ENCODE measurements around the gene RPS19.

RPS19 gene

DNA sequence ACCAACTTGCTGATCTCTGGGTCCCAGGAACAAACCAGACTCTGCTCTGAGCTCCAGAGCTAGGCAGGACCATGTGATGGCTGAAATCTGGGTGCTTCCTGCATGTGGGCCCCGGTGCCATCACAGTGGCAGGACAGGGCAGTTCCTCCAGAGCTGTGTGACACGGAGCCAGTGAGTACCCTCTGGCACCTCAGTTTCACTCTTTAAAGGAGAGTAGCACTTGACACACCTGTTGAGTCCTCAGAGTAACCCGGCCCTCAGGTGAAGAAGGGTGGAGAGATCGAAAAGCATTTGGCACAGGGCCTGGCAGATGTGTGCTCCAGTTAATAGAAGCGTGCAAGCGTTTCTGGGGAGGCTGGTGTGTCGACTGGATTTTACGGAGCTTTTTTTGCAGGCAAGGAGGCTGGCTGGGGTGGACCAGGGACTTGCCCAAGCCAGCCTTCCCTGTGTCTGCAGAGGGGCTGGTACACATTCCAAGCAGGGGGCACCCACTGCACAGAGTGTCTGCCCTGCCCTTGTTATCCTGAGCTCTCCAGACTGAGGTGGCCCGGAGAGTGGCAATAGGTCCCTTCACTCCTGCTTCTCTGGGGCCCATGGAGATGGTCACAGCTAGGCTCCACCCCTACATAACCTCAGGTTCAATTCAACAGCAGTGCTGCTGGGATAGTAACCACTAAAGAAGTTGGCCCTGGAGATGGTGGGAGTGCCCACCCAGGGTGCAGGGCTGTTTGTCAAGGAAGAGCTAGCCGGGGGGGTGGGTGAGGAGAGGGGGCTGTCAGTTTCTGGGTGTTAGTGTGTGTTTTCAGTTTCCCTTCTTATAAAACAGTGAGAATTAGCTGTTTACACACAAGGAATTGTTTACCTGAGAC lies 8.3 kb downstream of the RPS19 start:
- no peak for TF ChIP-seq CTCF (IDR thresholded peaks at IDR 0.05; ENCODE audit: insufficient read depth, low read length, missing control alignments)
- ChIA-PET POLR2A (interaction anchor here (1.8 kb wide), 1 partner anchor 9 kb away, joined by 5 read pairs; the partner anchor contains the start of gene RPS19), CTCF (interaction anchor here (1.1 to 1.3 kb wide), 2 partner anchors 9 to 89 kb away, joined by 3 to 5 read pairs; partner anchors contain the start of gene RPS19)
- no peak overlapping the region for H3K4me3 ChIP-seq (ENCODE audit: low read depth, low read length)
- DNase-seq (ENCODE audit: low read depth, low spot score) = no peak

DNA sequence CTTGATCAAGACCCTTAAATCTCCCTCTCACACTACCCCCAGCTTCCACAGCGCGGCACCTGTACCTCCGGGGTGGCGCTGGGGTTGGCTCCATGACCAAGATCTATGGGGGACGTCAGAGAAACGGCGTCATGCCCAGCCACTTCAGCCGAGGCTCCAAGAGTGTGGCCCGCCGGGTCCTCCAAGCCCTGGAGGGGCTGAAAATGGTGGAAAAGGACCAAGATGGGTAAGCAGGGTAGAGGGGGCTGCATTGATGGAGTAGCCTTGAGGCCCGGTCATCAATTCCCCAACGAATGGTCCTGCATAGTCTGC lies 8.9 kb downstream of the RPS19 start:
- DNase-seq (ENCODE audit: low read depth, low spot score) = no peak
- no peak for TF ChIP-seq CTCF (IDR thresholded peaks at IDR 0.05; ENCODE audit: insufficient read depth, low read length, missing control alignments)
- H3K4me3 ChIP-seq (ENCODE audit: low read depth, low read length) = no peak overlapping the region
- ChIA-PET CTCF (interaction anchor here (1.1 to 1.3 kb wide), 2 partner anchors 9 to 88 kb away, joined by 3 to 5 read pairs; partner anchors contain the start of gene RPS19), POLR2A (interaction anchor here (1.8 kb wide), 1 partner anchor 9 kb away, joined by 5 read pairs; the partner anchor contains the start of gene RPS19)

GRCh38 chr19:41869374-41869955 lies 9.4 kb downstream of the RPS19 start:
- DNase-seq (ENCODE audit: low read depth, low spot score) = no peak
- no peak for TF ChIP-seq CTCF (IDR thresholded peaks at IDR 0.05; ENCODE audit: insufficient read depth, low read length, missing control alignments)
- H3K4me3 ChIP-seq (ENCODE audit: low read depth, low read length) = no peak overlapping the region
- ChIA-PET POLR2A (interaction anchor here (1.8 to 4.5 kb wide), 2 partner anchors 9 to 10 kb away, joined by 5 to 27 read pairs; partner anchors contain the start of gene RPS19), CTCF (no interaction called here)

- TF ChIP-seq CTCF (IDR thresholded peaks at IDR 0.05; ENCODE audit: insufficient read depth, low read length, missing control alignments) = no peak
- DNase-seq (ENCODE audit: low read depth, low spot score) = no peak
- POLR2A ChIA-PET = interaction anchor here (0.5 to 4.5 kb wide), 2 partner anchors 10 to 89 kb away, joined by 5 to 27 read pairs; partner anchors contain the start of genes RABAC1 and RPS19
- CTCF ChIA-PET = interaction anchor here (1.0 to 1.5 kb wide), 3 partner anchors 10 to 72 kb away, joined by 3 to 7 read pairs (median 4); partner anchors contain the start of gene RPS19
- no peak overlapping the region for H3K4me3 ChIP-seq (ENCODE audit: low read depth, low read length)
Measured at GRCh38 chr19:41870401-41870873, 10.4 kb downstream of the RPS19 start.

- POLR2A ChIA-PET = interaction anchor here (2.0 to 4.5 kb wide), 2 partner anchors 8 to 12 kb away, joined by 11 to 27 read pairs; partner anchors contain the start of gene RPS19
- DNase-seq (ENCODE audit: low read depth, low spot score) = no peak
- CTCF ChIA-PET = interaction anchor here (0.9 to 2.5 kb wide), 5 partner anchors 8 to 86 kb away, joined by 3 to 20 read pairs (median 10); partner anchors contain the start of genes ARHGEF1, RABAC1 and RPS19
- no peak overlapping the region for H3K4me3 ChIP-seq (ENCODE audit: low read depth, low read length)
- TF ChIP-seq CTCF (IDR thresholded peaks at IDR 0.05; ENCODE audit: insufficient read depth, low read length, missing control alignments) = no peak
Measured at GRCh38 chr19:41871573-41872383, 11.7 kb downstream of the RPS19 start.
